ENCODE measurements around the gene BAIAP2L1.

GRCh38 chr7:98418271-98418635 is 17.4 kb upstream of the BAIAP2L1 start:
- TF ChIP-seq POLR2AphosphoS5 (IDR thresholded peaks at IDR 0.05; ENCODE audit: low read depth, low read length) = no peak
- TF ChIP-seq POLR2A (IDR thresholded peaks at IDR 0.05; ENCODE audit: low read depth, low read length) = no peak

Data from GM12891 (cell line).